Stomach (tissue), 4 donors: ENCODE data around the gene MAP1LC3B.
"Not testable (repeated sequence)": the region's sequence is repeated elsewhere in the genome, so short reads cannot be mapped to it uniquely, and the experiment has no call there.

Source experiments
- CTCF ChIP-seq, 7 experiments: fragments of 450-650 bp in 4 of 7; fragments of 200-600 bp in 3 of 7; sonication (generic) in 3 of 7; IDR thresholded peaks; one replicate each; pipeline ENCODE4 v1.5.1; 2016 to 2019; ENCODE audit warnings: antibody characterized with exemption in 7 of 7, control low read depth in 2 of 7, mild to moderate bottlenecking in 1 of 7
- POLR2AphosphoS5 ChIP-seq, 3 donors: sonication (generic); formaldehyde crosslinking; IDR thresholded peaks; one replicate each; pipeline ENCODE4 v1.6.1; 2016; ENCODE audit warnings: antibody characterized with exemption in 3 of 3

DNA sequence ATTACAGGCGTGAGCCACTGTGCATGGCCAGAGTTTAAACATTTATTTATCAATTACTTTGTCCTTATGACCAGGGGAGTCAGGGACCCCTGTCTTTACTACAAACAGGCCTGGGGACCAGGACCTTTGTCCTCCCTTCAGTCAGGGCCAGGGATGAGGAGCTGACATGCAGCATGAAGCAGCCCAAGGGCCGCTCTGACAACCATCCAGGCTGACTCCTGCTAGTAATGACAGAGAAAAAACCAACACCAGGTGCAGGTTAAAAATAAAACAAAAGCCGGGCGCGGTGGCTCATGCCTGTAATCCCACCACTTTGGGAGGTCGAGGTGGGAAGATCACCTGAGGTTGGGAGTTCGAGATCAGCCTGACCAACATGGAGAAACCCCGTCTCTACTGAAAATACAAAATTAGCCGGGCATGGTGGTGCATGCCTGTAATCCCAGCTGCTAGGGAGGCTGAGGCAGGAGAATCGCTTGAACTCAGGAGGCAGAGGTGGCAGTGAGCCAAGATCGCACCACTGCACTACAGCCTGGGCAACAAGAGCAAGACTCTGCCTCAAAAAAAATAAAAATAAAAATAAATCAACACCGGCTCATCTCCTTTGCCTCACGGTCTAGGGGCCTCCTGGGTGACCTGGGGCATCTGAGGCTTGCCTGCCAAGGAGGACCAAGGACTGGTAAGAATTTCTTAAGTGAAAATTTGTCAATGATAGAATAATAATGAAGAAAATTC, 29.1 kb upstream of the MAP1LC3B start:
- TF ChIP-seq CTCF, POLR2AphosphoS5 (IDR thresholded peaks at IDR 0.05): not testable (repeated sequence)
